K562 (cell line): ENCODE measurements around the gene SPI1. TPM values are rescaled to one million over a fixed set of nuclear protein-coding genes. Genes with fewer than 3 reads are reported as not detected.

Experiments used
- CBX8 ChIP-seq: fragments of 200-600 bp; sonication (generic); IDR thresholded peaks from 2 replicates; pipeline ENCODE4 v1.6.1; 2012; ENCODE audit warnings: borderline replicate concordance, mixed run types, low read depth, mild to moderate bottlenecking, moderate library complexity, mixed read lengths, low read length, control low read depth, inconsistent platforms; ENCODE audit not compliant: poor library complexity, severe bottlenecking; ENCODE audit errors: extremely low read depth
- MTA3 ChIP-seq: fragments of 450-650 bp; formaldehyde crosslinking; IDR thresholded peaks from 2 replicates; pipeline ENCODE4 v1.6.1; 2017; ENCODE audit warnings: mild to moderate bottlenecking, borderline replicate concordance
- NONO ChIP-seq, 2 experiments: fragments of 200-400 bp in 1 of 2; fragments of 450-650 bp in 1 of 2; formaldehyde crosslinking in 1 of 2; IDR thresholded peaks; 2 replicates each; pipeline ENCODE4 v1.6.1; 2017; ENCODE audit warnings: low read depth in 2 of 2, mild to moderate bottlenecking in 2 of 2, moderate library complexity in 2 of 2, low read length in 1 of 2
- PRPF4 ChIP-seq: fragments of 200-400 bp; formaldehyde crosslinking; IDR thresholded peaks from one replicate; pipeline ENCODE4 v1.6.1; 2017; ENCODE audit warnings: low read length, low read depth, mild to moderate bottlenecking; ENCODE audit not compliant: insufficient read depth, poor library complexity, severe bottlenecking
- PTBP1 ChIP-seq: fragments of 200-400 bp; formaldehyde crosslinking; IDR thresholded peaks from 2 replicates; pipeline ENCODE4 v1.6.1; 2017; ENCODE audit warnings: low read depth, low read length
- TCF7L2 ChIP-seq: fragments of 150-350 bp; IDR thresholded peaks from 2 replicates; pipeline ENCODE4 v1.6.1; 2016; ENCODE audit warnings: low read depth, mild to moderate bottlenecking, low read length, moderate library complexity
- VEZF1 ChIP-seq: fragments of 200-800 bp; sonication (Bioruptor generic); IDR thresholded peaks from 2 replicates; pipeline ENCODE4 v1.6.1; 2017; ENCODE audit warnings: missing genetic modification characterization, missing compliant biosample characterization
- XRCC5 ChIP-seq: fragments of 200-400 bp; formaldehyde crosslinking; IDR thresholded peaks from 2 replicates; pipeline ENCODE4 v1.6.1; 2017; ENCODE audit warnings: low read depth, mild to moderate bottlenecking, low read length
- ZNF224 ChIP-seq: sonication (generic); formaldehyde crosslinking; IDR thresholded peaks from 2 replicates; pipeline ENCODE4 v1.8.0; 2022; ENCODE audit warnings: mild to moderate bottlenecking, missing genetic modification reagents
- ZNF384 ChIP-seq: IDR thresholded peaks from 2 replicates; pipeline ENCODE4 v1.6.1; 2012; ENCODE audit warnings: low read depth, low read length, improper control_type of control experiment
- ZNF436 ChIP-seq: fragments of 250-450, 450-650 bp; sonication (Bioruptor Pico); formaldehyde crosslinking; IDR thresholded peaks from 2 replicates; pipeline ENCODE4 v1.7.0; 2020; ENCODE audit warnings: mild to moderate bottlenecking
- ZNF507 ChIP-seq: conservative IDR thresholded peaks from 2 replicates; pipeline ENCODE4 v1.6.1; 2017; ENCODE audit warnings: missing genetic modification characterization, missing compliant biosample characterization
- ZNF518B ChIP-seq: fragments of 250-450 bp; sonication (Bioruptor Pico); IDR thresholded peaks from 2 replicates; pipeline ENCODE4 v1.5.0; 2021; ENCODE audit warnings: mild to moderate bottlenecking, moderate library complexity
- ZNF583 ChIP-seq: fragments of 250-450 bp; sonication (Bioruptor Pico); IDR thresholded peaks from 2 replicates; pipeline ENCODE4 v1.4.0; 2020
- polyA plus RNA-seq, 8 experiments: library from polyadenylated mRNA; depleted of rRNA in 4 of 8; stranded (reverse) in 5 of 8; unstranded in 3 of 8; fragments of >200 nt; fragmentation: Nextera tagmentation in 2 of 8; fragmentation: Illumina TruSeq in 1 of 8; extraction: Ambion mirVana in 2 of 8; extraction: Trizol in 1 of 8; gene quantifications; 2 replicates each; pipeline versions ENCODE4 v1.2.1 to v1.2.3, GENCODE V29; 2011 to 2014; ENCODE audit warnings: inconsistent platforms in 1 of 8, missing spikeins in 1 of 8
- total RNA-seq, 7 experiments: library from RNA; depleted of rRNA in 6 of 7; stranded (reverse); fragments of >200 nt in 6 of 7; fragmentation: Illumina TruSeq in 2 of 7; extraction: Trizol in 2 of 7; gene quantifications; 2 replicates each; pipeline versions ENCODE4 v1.2.1 to v1.2.3, GENCODE V29; 2011 to 2021; ENCODE audit warnings: low replicate concordance in 1 of 7
- TF ChIP-seq, protein P1 (sequence below): fragments of 450-650 bp; formaldehyde crosslinking; IDR thresholded peaks from 2 replicates; pipeline ENCODE4 v1.4.0; 2020; ENCODE audit warnings: mild to moderate bottlenecking, moderate library complexity
- TF ChIP-seq, protein P2 (sequence below): fragments of 450-650 bp; IDR thresholded peaks from 2 replicates; pipeline ENCODE4 v1.6.1; 2016; ENCODE audit warnings: low read depth, mild to moderate bottlenecking, moderate library complexity

Gene SPI1
- total and polyA plus RNA-seq, 9 of the 15 experiments (the other 6 are each of a cell fraction or from before 2014, with no cell fraction given), result 0.10 to 33.7 (median 10.3) TPM

GRCh38 chr11:47407746-47408590 is 29.6 kb upstream of the SPI1 start, which contains the start of gene SLC39A13 (continued):
- TF ChIP-seq PTBP1, result 0 out of 2 replicates have a peak, but pooled peaks have one; percentile 68
- TF ChIP-seq XRCC5, result peak; percentile 93
- peak; percentile 35; the same call in 1 of the 2 replicates for TF ChIP-seq ZNF583 (CRISPR knock-in tag)
- peak; percentile 42 for TF ChIP-seq TCF7L2
- peak; percentile 96; the same call in 1 of the 2 replicates for TF ChIP-seq MTA3
- TF ChIP-seq, protein P1, sequence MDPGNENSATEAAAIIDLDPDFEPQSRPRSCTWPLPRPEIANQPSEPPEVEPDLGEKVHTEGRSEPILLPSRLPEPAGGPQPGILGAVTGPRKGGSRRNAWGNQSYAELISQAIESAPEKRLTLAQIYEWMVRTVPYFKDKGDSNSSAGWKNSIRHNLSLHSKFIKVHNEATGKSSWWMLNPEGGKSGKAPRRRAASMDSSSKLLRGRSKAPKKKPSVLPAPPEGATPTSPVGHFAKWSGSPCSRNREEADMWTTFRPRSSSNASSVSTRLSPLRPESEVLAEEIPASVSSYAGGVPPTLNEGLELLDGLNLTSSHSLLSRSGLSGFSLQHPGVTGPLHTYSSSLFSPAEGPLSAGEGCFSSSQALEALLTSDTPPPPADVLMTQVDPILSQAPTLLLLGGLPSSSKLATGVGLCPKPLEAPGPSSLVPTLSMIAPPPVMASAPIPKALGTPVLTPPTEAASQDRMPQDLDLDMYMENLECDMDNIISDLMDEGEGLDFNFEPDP, result no peak
- no peak for TF ChIP-seq ZNF436
- TF ChIP-seq, protein P2, sequence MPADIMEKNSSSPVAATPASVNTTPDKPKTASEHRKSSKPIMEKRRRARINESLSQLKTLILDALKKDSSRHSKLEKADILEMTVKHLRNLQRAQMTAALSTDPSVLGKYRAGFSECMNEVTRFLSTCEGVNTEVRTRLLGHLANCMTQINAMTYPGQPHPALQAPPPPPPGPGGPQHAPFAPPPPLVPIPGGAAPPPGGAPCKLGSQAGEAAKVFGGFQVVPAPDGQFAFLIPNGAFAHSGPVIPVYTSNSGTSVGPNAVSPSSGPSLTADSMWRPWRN, result no peak
- TF ChIP-seq ZNF518B (CRISPR knock-in tag), result no peak
- peak; percentile 96 for TF ChIP-seq VEZF1 (CRISPR knock-in tag)
- TF ChIP-seq ZNF384, result peak; percentile 58
- no peak for TF ChIP-seq CBX8
- TF ChIP-seq ZNF507 (tag), result no peak
- peak; percentile 45 for TF ChIP-seq PRPF4
- TF ChIP-seq NONO (IDR thresholded peaks at IDR 0.05; ENCODE audit: low read depth in 2 of 2, low read length in 1 of 2), result peak in 1 of 2 experiments; percentile 97; a peak in 2 of 4 replicates
- no peak for TF ChIP-seq ZNF224
